ENCODE measurements around the gene NAV1. TPM values are rescaled to one million over a fixed set of nuclear protein-coding genes. Genes with fewer than 3 reads are reported as not detected.

NAV1 gene
- total and polyA plus RNA-seq, 10 donors = 1.1 to 37.2 (median 20.3) TPM

- TF ChIP-seq POLR2A (IDR thresholded peaks at IDR 0.05) = no peak
- TF ChIP-seq POLR2AphosphoS5 (IDR thresholded peaks at IDR 0.05) = no peak
- no peak for TF ChIP-seq CTCF (IDR thresholded peaks at IDR 0.05 in 8 of 11, conservative IDR thresholded peaks at IDR 0.05 in 3 of 11)
- Histone ChIP-seq H3K36me3 (no peaks in the 10 kb centered on the region), H3K27ac (no peak overlapping the region), H3K27me3 (replicated peaks in 1 of 7) (no peaks in the 10 kb centered on the region), H3K4me1 (peaks cover 0 to 24% (median 9%) of the 10 kb centered on the region in 6 donors), H3K4me3 (no peak overlapping the region), H3K9me3 (no peaks in the 10 kb centered on the region)
- intact Hi-C loops (cut with DNase I; ENCODE audit: low total_unique reads) = no loop called here
- peak; percentile 33 for DNase-seq
- WGBS, 5 donors = 88 to 95% (median 93%) methylated on average over 12 of the region's 12 CpGs
These were observed 27.0 kb downstream of the NAV1 start for GRCh38 chr1:201565771-201566528.

- intact Hi-C loops (cut with DNase I; ENCODE audit: low total_unique reads) = no loop called here
- no peaks in the 10 kb centered on the region for H3K36me3 ChIP-seq
- no peaks in the 10 kb centered on the region for H3K27me3 ChIP-seq (replicated peaks in 1 of 7)
- peaks cover 0 to 24% (median 11%) of the 10 kb centered on the region in 6 donors for H3K4me1 ChIP-seq
- 67 to 80% (median 77%) methylated on average over 2 of the region's 2 CpGs for WGBS, 5 donors
- no peak for TF ChIP-seq POLR2A (IDR thresholded peaks at IDR 0.05)
- TF ChIP-seq CTCF (IDR thresholded peaks at IDR 0.05 in 8 of 11, conservative IDR thresholded peaks at IDR 0.05 in 3 of 11) = no peak
- no peak for TF ChIP-seq POLR2AphosphoS5 (IDR thresholded peaks at IDR 0.05)
- no peak overlapping the region for H3K27ac ChIP-seq
- no peak overlapping the region for H3K4me3 ChIP-seq
- DNase-seq = no peak
- H3K9me3 ChIP-seq = no peaks in the 10 kb centered on the region
These were observed 27.5 kb downstream of the NAV1 start for GRCh38 chr1:201566529-201566823.

- Histone ChIP-seq H3K9me3 (no peaks in the 10 kb centered on the region), H3K27me3 (replicated peaks in 1 of 7) (no peaks in the 10 kb centered on the region), H3K27ac (no peak overlapping the region), H3K4me3 (no peak overlapping the region), H3K36me3 (no peaks in the 10 kb centered on the region), H3K4me1 (peaks cover 0 to 24% (median 11%) of the 10 kb centered on the region in 6 donors)
- TF ChIP-seq POLR2AphosphoS5 (IDR thresholded peaks at IDR 0.05) = no peak
- no peak for TF ChIP-seq CTCF (IDR thresholded peaks at IDR 0.05 in 8 of 11, conservative IDR thresholded peaks at IDR 0.05 in 3 of 11)
- no peak for TF ChIP-seq POLR2A (IDR thresholded peaks at IDR 0.05)
- intact Hi-C loops (cut with DNase I; ENCODE audit: low total_unique reads) = no loop called here
- WGBS, 5 donors = 76 to 88% (median 84%) methylated on average over 7 to 10 of the region's 10 CpGs
- DNase-seq = peak; percentile 65
These were observed 28.2 kb downstream of the NAV1 start for GRCh38 chr1:201566933-201567801.

- intact Hi-C loops (cut with DNase I; ENCODE audit: low total_unique reads) = no loop called here
- peak; percentile 60 for DNase-seq
- Histone ChIP-seq H3K27me3 (replicated peaks in 1 of 7) (no peaks in the 10 kb centered on the region), H3K9me3 (no peaks in the 10 kb centered on the region), H3K4me1 (peaks cover 0 to 17% (median 8%) of the 10 kb centered on the region in 6 donors), H3K36me3 (no peaks in the 10 kb centered on the region), H3K4me3 (no peak overlapping the region), H3K27ac (no peak overlapping the region)
- WGBS, 5 donors = 84 to 94% (median 90%) methylated on average over 6 of the region's 6 CpGs
- no peak for TF ChIP-seq POLR2AphosphoS5 (IDR thresholded peaks at IDR 0.05)
- no peak for TF ChIP-seq POLR2A (IDR thresholded peaks at IDR 0.05)
- no peak for TF ChIP-seq CTCF (IDR thresholded peaks at IDR 0.05 in 8 of 11, conservative IDR thresholded peaks at IDR 0.05 in 3 of 11)
These were observed 29.3 kb downstream of the NAV1 start for GRCh38 chr1:201568265-201568664.

All from spleen (tissue), 11 donors.